GM12878 (cell line): ENCODE data around the gene MRGPRG. TPM values are rescaled to one million over a fixed set of nuclear protein-coding genes. Genes with fewer than 3 reads are reported as not detected.

Source experiments
- ATAC-seq: fragments of 200-7000 bp; cut with Tn5 transposase; 3 replicates; pipeline ENCODE4 v1.9.1; 2020; ENCODE audit warnings: mild to moderate bottlenecking, moderate library complexity
- BruUV-seq: library from RNA; stranded (reverse); fragments of 400-500 nt; replicated peaks from 2 replicates; lab custom pipeline; 2021; lab: Mats Ljungman, UMichigan
- CTCF ChIA-PET: fragments of 300-600 bp; sonication (Branson Sonifier 250); formaldehyde crosslinking; extraction: SDS; loops from one replicate; lab custom pipeline; 2021; ENCODE audit warnings: inconsistent platforms; lab: Yijun Ruan, JAX
- POLR2A ChIA-PET: fragments of 350-600 bp; formaldehyde crosslinking; extraction: SDS; loops from one replicate; lab custom pipeline; 2021; ENCODE audit warnings: inconsistent platforms; lab: Charles Lee
- RAD21 ChIA-PET: fragments of 300-600 bp; sonication (Branson Sonifier 250); formaldehyde crosslinking; loops from one replicate; lab custom pipeline; 2023; ENCODE audit warnings: antibody characterized with exemption; ENCODE audit not compliant: unreplicated experiment; lab: Charles Lee
- SMC1A ChIA-PET: fragments of 300-600 bp; sonication (Branson Sonifier 250); formaldehyde crosslinking; loops from one replicate; lab custom pipeline; 2023; ENCODE audit not compliant: unreplicated experiment, uncharacterized antibody; lab: Charles Lee
- DNase-seq: peaks from one replicate; pipeline ENCODE4 v3.0.0-alpha.2; 2011; ENCODE audit warnings: low read depth, low spot score
- FAIRE-seq: peaks from 3 replicates; lab custom pipeline; 2011; peaks lifted over from hg19 to GRCh38; lab: Jason Lieb, UNC
- H2AFZ ChIP-seq: 2 replicates; pipeline ENCODE4 v1.6.0; 2011; ENCODE audit warnings: low read depth, low read length, control low read depth; ENCODE audit not compliant: control insufficient read depth
- H3K27ac ChIP-seq: 2 replicates; pipeline ENCODE4 v1.5.1; 2011; ENCODE audit warnings: control low read depth; ENCODE audit not compliant: control insufficient read depth, insufficient read depth
- H3K27me3 ChIP-seq, 2 experiments: replicated peaks in 1 of 2; 2 replicates each; pipeline versions ENCODE4 v1.6.0 to v1.6.1; 2011; ENCODE audit warnings: low read length in 1 of 2; ENCODE audit not compliant: control insufficient read depth in 2 of 2, insufficient read depth in 2 of 2
- H3K36me3 ChIP-seq, 2 experiments: 2 replicates each; pipeline ENCODE4 v1.5.1; 2011; ENCODE audit warnings: low read length in 1 of 2; ENCODE audit not compliant: control insufficient read depth in 2 of 2, insufficient read depth in 2 of 2
- H3K4me1 ChIP-seq: 2 replicates; pipeline ENCODE4 v1.6.1; 2011; ENCODE audit warnings: mild to moderate bottlenecking, low read length, moderate library complexity, mixed read lengths; ENCODE audit not compliant: control insufficient read depth, insufficient read depth
- H3K4me2 ChIP-seq: 2 replicates; pipeline ENCODE4 v1.6.0; 2011; ENCODE audit warnings: control low read depth; ENCODE audit not compliant: control insufficient read depth, insufficient read depth
- H3K4me3 ChIP-seq: fragments of 200-600 bp; sonication (generic); 2 replicates; pipeline ENCODE4 v1.5.1; 2016
- H3K79me2 ChIP-seq: 2 replicates; pipeline ENCODE4 v1.6.0; 2011; ENCODE audit warnings: low read length; ENCODE audit not compliant: control insufficient read depth, insufficient read depth
- H3K9ac ChIP-seq: 2 replicates; pipeline ENCODE4 v1.8.0; 2011; ENCODE audit warnings: low read length, control low read depth, mixed read lengths; ENCODE audit not compliant: control insufficient read depth, insufficient read depth
- H3K9me3 ChIP-seq: replicated peaks from 3 replicates; pipeline ENCODE4 v1.5.1; 2011; ENCODE audit warnings: mild to moderate bottlenecking, low read length; ENCODE audit not compliant: control insufficient read depth, insufficient read depth
- H4K20me1 ChIP-seq: 2 replicates; pipeline ENCODE4 v1.6.0; 2011; ENCODE audit not compliant: control insufficient read depth, insufficient read depth
- BCL11A ChIP-seq: IDR thresholded peaks from 2 replicates; pipeline ENCODE4 v1.6.1; 2011; ENCODE audit warnings: low read depth, low read length
- CUX1 ChIP-seq: IDR thresholded peaks from 2 replicates; pipeline ENCODE4 v1.6.1; 2012; ENCODE audit warnings: improper control_type of control experiment, low read depth, low read length; ENCODE audit not compliant: insufficient replicate concordance
- EED ChIP-seq: sonication (generic); IDR thresholded peaks from 2 replicates; pipeline ENCODE4 v1.6.1; 2016; ENCODE audit warnings: antibody characterized with exemption, low read depth
- RAD21 ChIP-seq: IDR thresholded peaks from 2 replicates; pipeline ENCODE4 v1.6.1; 2011; ENCODE audit warnings: mild to moderate bottlenecking, low read depth, low read length, moderate library complexity; ENCODE audit not compliant: insufficient read depth
- SP1 ChIP-seq: IDR thresholded peaks from one replicate; pipeline ENCODE4 v1.6.1; 2011; ENCODE audit warnings: low read depth, low read length
- ZNF384 ChIP-seq: IDR thresholded peaks from 2 replicates; pipeline ENCODE4 v1.6.1; 2012; ENCODE audit warnings: low read depth, mild to moderate bottlenecking, low read length, improper control_type of control experiment, borderline replicate concordance
- ZNF592 ChIP-seq: fragments of 450-650 bp; IDR thresholded peaks from 2 replicates; pipeline ENCODE4 v1.6.1; 2017; ENCODE audit warnings: mild to moderate bottlenecking, moderate library complexity
- WGBS: methylation state at CpG from one replicate; pipeline ENCODE4 v1.1.6; 2016; ENCODE audit warnings: low lambda C conversion rate; ENCODE audit not compliant: insufficient replicate concordance, insufficient coverage; ENCODE audit errors: missing lambda C conversion rate; 5-methylcytosine and 5-hydroxymethylcytosine counted together
- in situ Hi-C: fragments of 300-500 bp; cut with MboI; formaldehyde crosslinking; loops from 9 replicates; pipeline ENCODE4 v1.14.3; 2018; ENCODE audit warnings: mixed read lengths
- intact Hi-C: fragments of 100-400 bp; cut with micrococcal nuclease; formaldehyde crosslinking; loops from one replicate; pipeline ENCODE4 v1.14.2; 2022; ENCODE audit not compliant: unreplicated experiment
- polyA plus RNA-seq, 11 experiments: library from polyadenylated mRNA; depleted of rRNA in 4 of 11; unstranded in 6 of 11; stranded (reverse) in 5 of 11; fragments of >200 nt; fragmentation: Nextera tagmentation in 4 of 11; fragmentation: Illumina TruSeq in 1 of 11; extraction: Ambion mirVana in 4 of 11; extraction: Trizol in 1 of 11; gene quantifications; 1 replicate in 1 of 11; 2 replicates in 10 of 11; pipeline versions ENCODE4 v1.2.1 to v1.2.3, GENCODE V29; 2011 to 2016; ENCODE audit warnings: inconsistent platforms in 2 of 11, missing spikeins in 2 of 11, low read depth in 1 of 11
- total RNA-seq, 4 experiments: library from RNA; depleted of rRNA in 3 of 4; stranded (reverse); fragments of >200 nt in 3 of 4; fragmentation: Illumina TruSeq in 1 of 4; extraction: Trizol in 1 of 4; gene quantifications; 2 replicates each; pipeline versions ENCODE4 v1.2.1 to v1.2.3, GENCODE V29; 2013 to 2021

The MRGPRG gene
- total and polyA plus RNA-seq, 10 of the 15 experiments (the other 5 are each of a cell fraction or from before 2014, with no cell fraction given) = not detected

GRCh38 chr11:3221408-3222002 lies 2.9 kb upstream of the MRGPRG start:
- FAIRE-seq (no peak), DNase-seq (no peak)
- H3K79me2 ChIP-seq = no peaks in the 10 kb centered on the region
- CTCF ChIA-PET = no interaction called here
- in situ Hi-C loops = no loop called here
- SMC1A ChIA-PET = interaction anchor here (0.7 kb wide), 1 partner anchor 666 kb away, joined by 3 read pairs; no protein-coding TSS in a partner anchor
- POLR2A ChIA-PET = no interaction called here
- H3K4me3 ChIP-seq = no peak overlapping the region
- no peaks in the 10 kb centered on the region for H3K36me3 ChIP-seq
- 46% methylated on average over 27 of the region's 27 CpGs for WGBS
- no peak for TF ChIP-seq EED
- no peak for TF ChIP-seq ZNF592
- no peak for TF ChIP-seq ZNF384
- TF ChIP-seq SP1 = no peak
- no peak for TF ChIP-seq CUX1
- TF ChIP-seq RAD21 = no peak
- TF ChIP-seq BCL11A = no peak
- TF ChIP-seq, all 136 proteins: peak for 0
- H3K9me3 ChIP-seq = no peaks in the 10 kb centered on the region
- intact Hi-C loops = no loop called here
- no peak overlapping the region for H3K27ac ChIP-seq
- H3K4me2 ChIP-seq = no peak overlapping the region
- no peaks in the 10 kb centered on the region for H4K20me1 ChIP-seq
- no peak overlapping the region for H3K9ac ChIP-seq
- H3K4me1 ChIP-seq = no peaks in the 10 kb centered on the region
- H2AFZ ChIP-seq = no peak overlapping the region
- no TSS peak for BruUV-seq
- RAD21 ChIA-PET = interaction anchor here (0.5 kb wide), 1 partner anchor 1623 kb away, joined by 7 read pairs; the partner anchor contains the start of gene KRTAP5-2
- ATAC-seq = no peak
- H3K27me3 ChIP-seq = no peaks in the 10 kb centered on the region; a peak in 2 of 4 replicates
